Measurements from ENCODE around the gene HDGFL3.

DNA sequence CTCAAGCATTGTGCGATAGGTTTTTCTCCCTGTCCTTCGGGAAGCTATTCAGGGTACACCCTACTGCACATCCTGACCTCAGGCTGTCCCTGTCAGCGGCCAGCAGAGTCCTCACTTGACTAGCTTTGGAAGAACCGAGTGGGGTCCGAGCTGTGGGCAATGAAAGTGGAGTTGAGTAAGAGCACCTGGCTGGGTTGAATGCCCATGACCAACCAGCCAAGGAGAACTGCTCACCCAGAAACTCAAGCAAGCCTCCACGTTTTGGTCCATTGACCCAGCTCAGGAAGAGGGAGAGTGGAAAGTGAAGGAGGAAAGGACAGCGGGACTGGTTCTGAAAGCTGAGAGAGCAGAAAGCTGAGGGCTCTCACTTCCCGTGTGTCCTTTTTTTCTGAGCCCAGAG, 36.0 kb upstream of the HDGFL3 start:
- TF ChIP-seq YY1 (IDR thresholded peaks at IDR 0.05; ENCODE audit: insufficient read depth, insufficient read length) (no peak), ZNF274 (IDR thresholded peaks at IDR 0.05; ENCODE audit: low read depth, low read length) (no peak)
